NCI-H345 treated with DMSO at 0.1 percent for 48 hours (cell line): Measurements from ENCODE around the gene USP31.
A peak's percentile ranks its signal among the peaks of the same experiment; 100 is the strongest.
"Not testable (repeated sequence)": the region's sequence is repeated elsewhere in the genome, so short reads cannot be mapped to it uniquely, and the experiment has no call there.

ENCODE experiments used
- DNase-seq: peaks from one replicate; lab custom pipeline; 2025; ENCODE audit not compliant: unreplicated experiment; lab: John Stamatoyannopoulos, UW

The USP31 gene

DNA sequence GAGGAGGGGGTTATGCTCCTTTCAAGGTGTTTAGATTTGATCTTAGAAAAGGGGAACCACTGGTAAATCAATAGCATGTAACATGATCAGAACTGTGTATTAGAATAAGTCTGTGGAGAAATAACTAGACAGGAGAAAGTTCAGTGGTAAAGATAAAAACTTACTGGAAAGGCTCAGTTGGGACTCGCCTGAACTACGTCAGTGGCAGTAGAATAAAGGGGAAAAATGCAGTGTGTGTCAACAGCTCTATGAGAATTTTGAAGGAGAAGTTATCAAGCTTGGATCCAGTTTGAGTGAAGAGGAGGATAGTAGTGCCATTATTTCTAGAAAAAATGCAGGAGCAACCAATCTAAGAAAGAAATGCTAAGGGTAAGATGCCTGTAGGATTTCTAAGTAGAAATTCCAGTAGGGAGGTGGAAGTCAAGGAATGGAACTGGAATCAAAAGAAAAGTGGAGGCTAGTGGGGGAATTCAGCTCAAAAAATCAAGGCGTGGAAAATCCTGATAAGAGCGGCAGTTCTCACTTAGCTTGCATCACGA lies 48.2 kb downstream of the USP31 start:
- DNase-seq, result no peak

DNA sequence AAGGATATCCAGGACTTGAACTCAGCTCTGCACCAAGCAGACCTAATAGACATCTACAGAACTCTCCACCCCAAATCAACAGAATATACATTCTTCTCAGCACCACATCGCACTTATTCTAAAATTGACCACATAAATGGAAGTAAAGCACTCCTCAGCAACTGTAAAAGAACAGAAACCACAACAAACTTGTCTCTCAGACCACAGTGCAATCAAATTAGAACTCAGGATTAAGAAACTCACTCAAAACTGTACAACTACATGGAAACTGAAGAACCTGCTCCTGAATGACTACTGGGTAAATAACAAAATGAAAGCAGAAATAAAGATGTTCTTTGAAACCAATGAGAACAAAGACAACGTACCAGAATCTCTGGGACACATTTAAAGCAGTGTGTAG lies 52.8 kb downstream of the USP31 start:
- DNase-seq, result not testable (repeated sequence)

DNA sequence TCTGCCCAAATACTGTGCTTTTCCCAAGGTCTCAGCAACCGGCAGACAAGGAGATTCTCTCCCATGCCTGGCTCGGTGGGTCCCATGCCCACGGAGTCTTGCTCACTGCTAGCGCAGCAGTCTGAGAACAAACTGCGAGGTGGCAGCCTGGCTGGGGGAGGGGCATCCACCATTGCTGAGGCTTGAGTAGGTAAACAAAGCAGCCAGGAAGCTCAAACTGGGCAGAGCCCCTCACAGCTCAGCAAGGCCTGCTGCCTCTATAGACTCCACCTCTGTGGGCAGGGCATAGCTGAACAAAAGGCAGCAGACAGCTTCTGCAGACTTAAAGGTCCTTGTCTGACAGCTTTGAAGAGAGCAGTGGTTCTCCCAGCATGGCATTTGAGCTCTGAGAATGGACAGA lies 55.1 kb downstream of the USP31 start:
- not testable (repeated sequence) for DNase-seq

DNA sequence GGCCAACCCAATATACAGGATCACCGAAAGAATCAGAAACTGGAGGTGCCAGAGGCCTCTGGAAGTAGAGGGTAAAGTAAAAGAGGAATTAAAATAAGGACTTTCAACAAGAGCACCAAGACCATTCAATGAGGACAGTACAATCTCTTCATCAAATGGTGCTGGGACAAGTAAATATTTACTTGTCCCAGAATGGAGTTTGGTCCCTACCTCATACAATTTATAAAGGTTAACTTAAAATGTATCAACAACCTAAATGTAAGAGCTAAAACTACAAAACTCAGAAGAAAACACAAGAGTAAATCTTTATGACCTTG lies 56.5 kb downstream of the USP31 start:
- no peak for DNase-seq

DNA sequence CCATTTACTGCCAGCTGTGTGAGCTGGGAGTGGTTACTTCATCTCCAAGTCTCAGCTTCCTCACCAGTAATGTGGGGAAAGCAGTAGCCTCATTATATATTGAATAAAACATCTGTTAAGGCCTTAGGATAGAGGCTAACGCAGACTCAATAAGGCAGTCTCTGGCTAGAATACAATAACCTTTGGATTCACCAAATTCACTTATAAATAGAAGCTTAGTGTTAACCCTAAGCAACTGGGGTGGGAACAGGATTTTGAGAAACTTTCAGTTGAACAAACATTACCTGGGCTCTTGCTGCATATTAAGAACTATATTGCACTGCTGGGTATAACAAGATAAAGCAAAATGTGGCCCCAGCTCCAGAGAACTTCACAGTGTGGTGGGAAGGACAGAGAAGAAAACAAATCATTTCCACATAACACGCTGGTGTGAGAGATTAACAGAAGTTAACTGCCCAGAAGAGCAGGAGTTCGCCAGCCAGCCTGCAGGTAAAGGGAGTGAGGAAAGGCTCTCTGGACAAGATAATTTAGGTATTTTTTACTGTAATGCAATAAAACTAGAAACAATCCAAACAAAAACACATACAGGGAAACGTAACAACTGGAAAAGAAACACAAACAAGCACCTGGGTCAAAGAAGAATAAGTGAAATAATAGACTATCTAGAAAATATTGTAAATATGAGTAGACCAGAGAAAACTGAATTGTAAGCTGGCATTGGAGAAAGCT lies 57.0 kb downstream of the USP31 start:
- DNase-seq, result no peak

DNA sequence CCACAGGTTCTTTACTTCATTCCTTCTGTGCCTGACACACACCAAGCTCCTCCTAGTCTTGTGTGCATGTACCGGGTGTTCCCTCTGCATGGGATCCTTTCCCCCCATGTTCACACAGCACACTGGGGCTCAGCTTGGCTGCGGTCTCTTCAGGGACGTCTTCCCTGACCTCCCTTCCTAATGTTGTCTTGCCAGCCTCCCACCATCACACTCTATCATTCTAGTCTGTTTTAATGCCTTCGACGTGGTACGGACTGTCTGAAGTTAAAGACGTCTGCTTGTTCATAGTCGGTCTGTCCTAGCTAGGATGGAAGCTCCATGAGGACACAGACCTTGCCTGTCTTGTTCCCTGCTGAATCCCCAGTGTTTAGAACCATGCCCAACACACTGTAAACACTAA lies 60.1 kb downstream of the USP31 start:
- DNase-seq, result no peak

DNA sequence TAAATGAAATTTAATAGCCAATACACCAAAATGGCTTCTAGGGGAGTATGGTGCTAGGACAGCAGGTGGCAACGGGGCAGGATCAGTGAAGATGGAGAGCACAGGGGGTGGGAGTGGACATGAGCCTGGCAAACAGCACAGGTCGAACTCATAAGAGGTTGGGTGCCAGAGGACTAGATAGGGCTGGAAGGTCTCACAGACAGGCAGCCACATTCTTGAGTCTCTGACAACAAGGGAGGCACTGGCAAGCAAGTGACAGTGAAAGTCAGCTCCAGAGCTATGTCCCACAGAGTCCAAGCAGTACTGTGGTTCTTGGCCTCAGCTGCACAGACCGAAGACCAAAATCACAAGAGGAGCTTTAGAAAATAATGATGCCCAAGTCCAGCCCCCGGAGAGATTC lies 61.2 kb downstream of the USP31 start:
- DNase-seq, result no peak

DNA sequence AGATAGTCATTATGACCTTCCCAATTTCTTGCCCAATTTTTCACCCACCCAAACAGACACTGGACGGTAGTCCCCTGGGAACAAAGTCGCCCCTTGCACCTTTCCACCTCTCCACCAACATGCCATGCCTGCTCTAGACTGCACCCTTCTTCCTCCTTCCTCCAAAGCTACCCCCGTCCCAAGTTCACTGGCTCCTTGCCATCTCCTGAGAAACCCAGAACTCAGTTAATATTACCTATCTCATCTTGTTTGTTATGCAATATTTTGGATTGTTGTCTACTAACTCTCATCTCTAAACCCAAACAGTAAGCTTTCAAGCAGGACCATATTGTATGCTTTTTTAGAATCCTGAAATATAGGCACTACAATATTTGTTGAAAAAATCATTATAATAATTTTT lies 63.3 kb downstream of the USP31 start:
- DNase-seq, result no peak

DNA sequence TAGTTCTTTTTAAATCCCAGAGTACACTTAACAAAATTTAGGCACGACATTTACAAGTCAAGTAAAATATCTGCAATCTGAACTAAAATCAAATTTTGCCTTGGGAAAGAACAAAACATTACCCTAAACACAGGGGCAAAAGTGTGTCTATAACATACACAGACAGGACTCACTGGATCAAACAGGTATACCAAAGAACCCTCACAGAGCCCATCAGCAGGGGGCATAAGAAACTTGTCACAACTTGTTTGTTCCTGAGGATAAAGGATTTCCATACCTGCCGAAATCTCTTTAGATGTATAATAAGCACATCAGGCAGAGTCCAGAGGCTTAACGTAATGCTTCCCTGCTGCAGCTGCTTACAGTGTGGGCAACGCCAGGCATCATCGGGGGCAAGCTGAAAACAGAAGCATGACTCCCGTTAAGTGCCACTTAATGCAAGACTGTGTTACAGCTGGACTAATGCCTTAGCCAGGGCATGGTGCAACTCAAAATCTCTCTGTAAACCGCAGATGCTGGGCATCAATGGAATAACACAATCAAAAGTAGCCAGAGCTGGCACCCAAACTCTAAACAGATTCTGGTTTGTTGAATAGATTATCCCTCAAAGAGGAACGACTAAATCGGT lies 67.0 kb downstream of the USP31 start:
- peak; percentile 80 for DNase-seq

DNA sequence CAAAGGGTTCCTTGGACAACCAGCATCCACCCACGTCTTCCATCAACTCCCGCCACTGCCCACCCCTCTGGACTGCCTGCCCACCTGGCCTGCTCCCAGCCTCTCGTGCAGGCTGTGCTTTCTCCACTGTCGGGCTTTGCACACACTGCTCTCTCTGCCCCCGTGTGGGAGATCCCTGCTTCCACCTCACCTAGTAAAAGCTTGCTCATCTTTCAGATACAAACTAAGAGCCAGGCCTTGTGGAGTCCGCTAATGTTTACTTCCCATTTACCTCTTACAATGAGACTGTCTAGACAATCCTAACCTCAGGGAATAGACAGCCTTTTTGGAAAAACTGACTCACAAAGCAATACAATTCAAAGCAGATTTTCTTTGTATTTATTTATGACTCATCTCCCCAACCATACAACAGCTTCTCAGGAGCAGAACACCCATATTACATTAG lies 67.6 kb downstream of the USP31 start:
- DNase-seq, result peak; percentile 37

DNA sequence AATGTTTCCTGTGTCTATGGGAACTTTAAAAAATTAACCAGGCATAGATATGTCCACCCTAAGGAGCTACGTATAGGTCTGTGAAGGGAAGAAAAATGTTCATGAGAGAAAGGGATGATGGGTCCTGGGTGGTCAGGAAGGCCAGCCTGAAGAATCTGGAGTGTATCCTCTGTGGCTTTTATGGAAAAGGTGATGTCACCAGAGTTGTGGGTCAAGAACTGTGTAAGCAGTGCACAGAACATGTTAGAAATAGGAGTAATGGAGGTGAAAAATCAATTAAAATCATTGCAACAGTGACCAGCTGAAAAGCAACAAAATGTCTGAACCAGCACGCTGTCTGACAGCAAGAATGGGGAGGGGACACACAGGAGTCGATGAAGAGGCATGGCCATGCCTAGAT lies 68.5 kb downstream of the USP31 start:
- no peak for DNase-seq

DNA sequence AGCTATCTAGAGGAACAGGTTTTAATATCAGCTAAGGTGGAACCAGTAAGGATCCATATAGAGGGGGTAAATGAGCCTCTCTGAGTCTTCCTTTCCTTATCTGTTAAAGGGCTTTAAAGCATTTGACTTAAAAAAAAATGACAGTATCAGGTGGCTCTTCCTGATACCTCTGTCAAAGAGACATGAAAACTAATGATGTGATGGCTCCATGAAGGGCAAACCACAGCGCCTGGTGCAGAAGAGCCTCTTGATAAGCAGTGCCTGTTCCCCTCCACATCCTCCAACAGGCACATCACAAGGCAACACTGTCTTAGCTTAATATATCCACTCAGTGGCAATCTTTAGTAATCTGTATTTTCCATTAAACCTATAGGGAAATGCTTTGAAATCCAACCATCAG lies 68.9 kb downstream of the USP31 start:
- DNase-seq, result no peak

DNA sequence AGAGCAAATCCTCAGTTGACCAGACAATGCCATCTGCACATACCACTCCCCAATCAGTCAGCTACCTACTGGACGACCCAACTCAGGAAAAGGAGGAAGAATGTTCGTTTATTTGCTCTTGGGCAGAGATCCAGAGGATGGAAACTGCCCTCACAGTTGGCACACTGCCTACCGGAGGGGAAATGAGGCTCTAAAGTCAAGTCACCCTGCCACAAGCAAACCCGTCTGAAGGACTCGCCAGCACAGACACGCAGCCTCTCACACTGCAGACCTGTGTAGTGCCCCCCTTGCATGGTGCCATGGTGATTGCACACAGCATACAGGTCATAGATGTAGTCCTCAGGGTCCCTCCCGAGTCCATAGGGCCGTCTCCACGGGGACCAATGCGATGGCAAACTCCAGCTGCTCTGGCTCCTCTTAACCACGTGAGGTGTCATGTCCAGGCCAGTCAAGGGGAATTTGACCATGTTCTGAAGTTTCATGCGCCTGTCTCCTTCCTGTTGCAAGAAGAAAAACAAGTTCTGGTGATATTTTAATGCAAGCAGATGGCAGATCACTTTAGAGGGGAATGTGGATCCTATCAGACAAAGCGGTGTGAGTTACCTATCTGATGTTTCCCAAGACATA lies 69.5 kb downstream of the USP31 start:
- peak; percentile 6 for DNase-seq

DNA sequence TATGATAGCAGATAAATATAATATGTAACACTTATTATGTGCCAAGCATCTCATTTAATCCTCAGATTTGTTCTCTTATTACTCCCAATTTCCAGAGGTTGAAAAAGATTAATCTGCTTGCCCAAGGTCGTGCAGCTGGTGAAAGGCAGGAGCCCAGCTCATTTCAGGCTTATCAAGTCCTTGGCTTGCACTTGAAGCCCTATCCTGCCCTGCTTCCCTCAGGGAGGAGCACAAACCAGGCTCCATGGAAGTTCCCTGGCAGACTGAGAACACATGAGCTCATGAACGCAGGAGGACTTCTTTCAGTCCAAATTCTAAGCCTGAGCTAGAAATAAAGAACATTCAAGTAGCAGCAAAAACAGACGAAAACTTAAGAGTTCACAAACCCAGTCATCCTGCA lies 74.8 kb downstream of the USP31 start:
- DNase-seq, result no peak

DNA sequence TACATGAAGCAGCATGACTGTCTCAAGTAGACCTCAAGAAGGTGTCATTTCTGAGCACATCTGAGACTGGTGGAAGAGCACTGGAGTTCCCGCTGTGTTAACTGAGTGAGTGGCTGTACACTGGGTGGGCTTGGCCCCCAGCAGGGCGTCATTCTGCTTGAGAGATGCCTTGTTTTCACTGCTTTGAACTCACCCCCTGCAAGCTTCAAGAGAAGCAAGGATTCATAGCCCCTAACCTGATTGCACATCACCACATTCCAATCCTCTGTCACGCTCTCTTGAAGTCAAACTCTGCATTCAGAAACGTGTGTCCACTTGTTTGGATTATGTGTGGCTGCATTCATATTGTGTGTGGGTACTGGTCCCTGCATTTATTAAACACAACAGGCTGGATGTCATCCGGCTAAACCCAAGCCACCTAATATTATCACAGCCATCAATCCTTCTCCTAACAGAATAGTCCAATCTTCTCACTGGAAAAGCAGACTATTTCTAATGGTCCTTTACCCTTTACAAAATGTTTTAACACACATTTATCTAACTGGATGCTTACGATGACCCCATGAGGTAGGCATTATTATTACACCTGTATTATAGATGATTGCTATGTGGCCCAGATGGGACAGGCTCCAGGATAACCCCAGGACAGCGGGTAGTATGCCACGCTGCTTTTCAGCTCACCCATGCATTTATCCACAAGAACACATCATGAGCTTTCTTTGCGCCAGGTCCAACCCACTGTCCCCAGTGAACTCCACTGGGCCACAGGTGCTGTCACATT lies 76.3 kb downstream of the USP31 start:
- no peak for DNase-seq

DNA sequence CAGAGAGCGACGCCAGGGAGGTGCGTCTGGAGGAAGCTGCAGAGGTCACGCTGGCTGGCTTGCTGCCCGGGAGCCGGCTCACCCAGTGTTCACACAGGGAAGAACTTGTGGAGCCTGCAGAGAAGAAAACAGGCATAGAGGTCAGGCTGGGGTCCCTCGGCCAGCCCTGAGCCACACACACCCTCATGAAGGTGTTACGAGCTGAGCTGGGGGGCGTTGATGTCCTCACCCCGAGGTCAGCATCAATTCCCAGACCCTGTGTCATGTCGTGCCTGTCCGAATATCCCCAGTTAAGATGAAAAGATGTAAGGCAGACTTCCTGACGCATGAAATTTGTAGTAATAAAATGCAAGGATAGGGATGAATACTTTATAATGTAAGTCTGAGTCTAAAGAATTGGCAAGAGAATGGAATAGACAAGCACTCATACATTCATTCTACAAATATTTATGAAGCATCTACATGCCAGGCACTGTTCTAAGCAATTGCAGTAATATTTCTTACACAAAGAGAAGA lies 77.1 kb downstream of the USP31 start:
- no peak for DNase-seq

DNA sequence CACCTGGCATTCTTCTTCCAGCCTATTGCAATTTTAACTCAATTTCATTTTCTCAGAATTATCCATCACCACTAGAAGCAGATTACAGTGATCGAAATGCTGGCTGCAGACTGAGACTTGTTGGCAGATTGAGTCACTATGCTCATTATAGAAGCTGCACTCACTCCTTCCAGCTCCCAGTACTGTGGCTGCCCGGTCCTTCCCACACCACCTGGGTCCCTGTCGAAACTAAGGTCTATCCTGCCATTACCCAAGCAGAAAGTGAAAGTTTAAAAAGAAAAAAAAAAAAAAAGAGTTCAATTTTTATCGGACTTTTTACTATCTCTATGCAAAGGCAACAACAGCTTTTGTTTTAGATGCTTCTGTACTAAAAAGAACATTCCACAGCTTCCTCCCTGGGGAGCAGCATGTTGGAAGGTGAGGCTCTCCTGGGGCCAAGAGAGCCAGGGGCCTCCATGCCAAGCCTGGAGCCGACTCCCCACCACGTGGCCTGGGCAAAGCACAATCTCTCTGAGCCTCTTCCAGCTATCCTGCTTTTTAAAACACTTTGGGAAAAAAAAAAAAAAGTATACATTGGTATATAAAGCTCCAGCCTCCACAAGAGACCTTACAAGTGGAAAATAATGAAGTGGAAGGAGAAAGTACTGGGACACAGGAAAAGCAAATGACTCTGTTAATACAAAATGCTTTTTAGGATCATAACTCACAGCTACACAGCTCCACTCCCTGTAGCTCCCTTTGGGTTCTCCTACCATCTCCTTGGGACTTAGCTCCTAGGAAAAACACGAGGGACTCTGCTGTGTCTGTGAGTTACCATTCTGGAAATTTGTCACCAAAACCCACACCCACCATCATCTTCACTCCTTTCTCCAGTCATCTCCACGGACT lies 77.8 kb downstream of the USP31 start:
- DNase-seq, result no peak

DNA sequence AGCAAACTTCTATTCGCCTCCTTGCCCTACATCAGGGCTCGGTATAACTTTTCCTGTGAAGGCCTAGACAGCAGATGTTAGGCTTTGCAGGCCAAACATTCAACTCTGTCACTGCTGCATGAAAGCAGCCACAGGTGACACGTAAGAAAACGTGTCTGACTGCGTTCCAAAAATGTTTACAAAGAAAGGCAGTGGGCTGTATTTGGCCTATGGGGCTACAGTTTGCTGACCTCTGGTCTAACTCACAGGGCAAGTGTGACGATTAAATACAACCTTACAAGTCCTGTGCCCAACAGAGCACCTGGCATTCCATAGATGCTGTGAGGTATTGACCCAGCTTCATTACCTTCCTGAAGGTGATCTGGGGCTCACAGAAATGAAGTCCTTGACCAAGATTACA lies 79.4 kb downstream of the USP31 start:
- DNase-seq, result no peak

DNA sequence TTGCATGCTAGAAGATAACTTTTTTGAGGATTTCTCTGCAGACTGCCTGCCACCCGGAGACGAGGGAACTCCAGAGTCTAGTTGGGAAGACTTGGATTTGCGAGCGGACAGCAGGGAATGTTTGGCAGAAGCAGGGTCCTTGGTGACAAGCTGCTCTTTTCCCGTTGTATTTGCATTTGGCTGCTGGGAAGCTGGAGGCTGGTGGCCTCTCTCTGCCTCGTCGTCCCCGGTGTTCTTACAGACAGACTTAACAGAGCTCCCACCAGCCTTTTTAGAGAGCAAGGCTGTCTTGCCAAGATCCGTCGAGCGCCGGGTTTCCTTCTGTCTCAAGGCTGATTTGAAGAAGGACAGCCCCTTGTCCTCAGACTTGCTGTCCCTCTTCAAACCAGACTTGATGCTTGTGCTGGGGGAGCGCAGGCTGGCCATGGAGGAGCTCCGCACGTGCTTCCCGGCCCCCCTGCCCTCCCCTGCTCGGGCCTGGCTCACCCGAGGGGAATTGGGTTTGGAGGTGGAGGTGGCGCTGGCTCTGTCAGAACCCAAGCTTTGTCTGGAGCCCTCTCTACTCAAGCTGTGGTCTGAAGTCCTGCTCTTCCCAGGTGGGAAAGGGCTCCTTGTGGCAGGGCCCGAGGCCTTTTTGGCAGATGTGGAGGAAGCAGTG lies 81.0 kb downstream of the USP31 start:
- DNase-seq, result no peak

DNA sequence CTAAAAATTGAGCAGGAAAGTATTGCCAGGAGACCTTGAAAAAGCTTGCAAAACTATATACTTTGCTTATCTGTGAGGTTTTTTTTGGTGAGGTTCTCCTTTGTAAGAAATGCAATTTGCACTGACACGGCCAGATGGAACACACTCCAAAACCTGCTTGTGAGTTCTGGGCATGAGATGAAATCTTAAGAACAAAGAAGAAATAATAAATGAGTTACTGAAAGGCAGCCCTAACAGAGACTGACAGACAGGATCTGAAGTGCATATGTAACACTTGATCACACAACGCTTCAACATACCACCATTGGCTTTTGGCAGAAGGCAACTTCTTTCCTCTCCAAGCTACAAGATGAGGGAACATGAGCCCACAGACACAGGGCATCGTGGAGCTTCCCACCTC lies 82.6 kb downstream of the USP31 start:
- DNase-seq, result no peak
